ENCODE data around the gene ARAP1. TPM values are rescaled to one million over a fixed set of nuclear protein-coding genes. Genes with fewer than 3 reads are reported as not detected.

ARAP1 gene
- polyA plus RNA-seq, 1 donor (not counting 4 experiments of a cell fraction or from before 2014, with no cell fraction given): 32.8 TPM

DNA sequence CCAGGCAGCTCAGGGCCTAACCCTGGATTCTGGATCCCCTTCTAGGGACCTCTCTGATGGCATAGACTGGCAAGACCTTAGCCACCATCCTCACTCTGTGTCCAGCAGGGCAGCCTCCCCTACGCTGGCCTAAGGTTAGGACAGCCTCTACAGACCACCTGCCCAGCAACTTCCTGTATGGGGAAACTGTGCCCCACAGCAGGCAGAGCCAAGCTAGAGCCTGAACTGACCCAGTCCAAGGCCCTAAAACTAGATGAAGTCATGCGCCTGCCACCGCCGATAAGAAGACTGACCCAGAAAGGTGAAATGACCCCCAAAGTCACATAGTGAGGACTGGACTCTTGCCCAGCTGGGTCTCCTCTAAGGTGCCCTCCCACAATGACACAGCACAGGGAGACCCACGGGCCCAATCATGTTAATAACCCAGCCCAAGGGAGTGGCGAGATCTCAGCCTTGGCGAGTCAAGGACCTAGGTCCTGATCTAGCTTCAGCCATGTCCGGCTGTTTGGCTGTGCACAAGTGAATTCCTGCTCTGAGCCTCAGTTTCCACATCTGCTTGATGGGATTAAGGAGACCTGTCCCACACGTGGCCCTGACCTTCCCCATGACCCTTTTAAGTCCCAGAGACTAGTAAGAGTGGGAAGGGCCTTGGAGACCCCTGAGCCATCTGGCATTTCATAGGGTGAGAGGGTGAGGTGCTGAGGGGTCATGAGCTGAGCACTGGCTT lies 24.1 kb upstream of the ARAP1 start:
- Histone ChIP-seq H3K36me3 (ENCODE audit: control insufficient read depth in 2 of 2, extremely low read depth in 1 of 2, insufficient read depth in 2 of 2, low read length in 2 of 2) (peaks cover 0 to 5% of the 10 kb centered on the region in 2 experiments), H2AFZ (ENCODE audit: control insufficient read depth, low read length) (no peak overlapping the region), H3K79me2 (ENCODE audit: control insufficient read depth, insufficient read depth, low read length) (no peaks in the 10 kb centered on the region), H4K20me1 (ENCODE audit: control insufficient read depth, extremely low read depth, insufficient read depth, low read length) (no peaks in the 10 kb centered on the region), H3K9me1 (ENCODE audit: control insufficient read depth, extremely low read depth, insufficient read depth, low read length) (peaks cover 3% of the 10 kb centered on the region), H3K27me3 (ENCODE audit: control insufficient read depth, extremely low read depth, insufficient read depth, low read length) (no peaks in the 10 kb centered on the region), H3K4me2 (ENCODE audit: control insufficient read depth, extremely low read depth, insufficient read depth, low read depth, low read length) (no peak overlapping the region), H3K27ac (ENCODE audit: control insufficient read depth, insufficient read depth, low read length) (no peak overlapping the region), H3K9ac (ENCODE audit: control insufficient read depth, extremely low read depth, insufficient read depth, low read length) (no peak overlapping the region), H3K9me3 (ENCODE audit: control insufficient read depth, low read depth, low read length) (no peaks in the 10 kb centered on the region), H3K4me3 (ENCODE audit: control insufficient read depth in 2 of 3, extremely low read depth in 1 of 3, insufficient read depth in 2 of 3, low read depth in 1 of 3, low read length in 3 of 3) (no peak overlapping the region), H3K4me1 (ENCODE audit: control insufficient read depth, extremely low read depth, insufficient read depth, low read length) (peaks cover 45% of the 10 kb centered on the region)
- TF ChIP-seq EZH2 (IDR thresholded peaks at IDR 0.05; ENCODE audit: low read length): no peak
- DNase-seq (ENCODE audit: low read depth, low spot score): no peak
- dilution Hi-C loops (cut with MboI; ENCODE audit: extremely low pct_ligation_motif_present, low sequenced_read_pairs): no loop called here
- no peak for FAIRE-seq

DNA sequence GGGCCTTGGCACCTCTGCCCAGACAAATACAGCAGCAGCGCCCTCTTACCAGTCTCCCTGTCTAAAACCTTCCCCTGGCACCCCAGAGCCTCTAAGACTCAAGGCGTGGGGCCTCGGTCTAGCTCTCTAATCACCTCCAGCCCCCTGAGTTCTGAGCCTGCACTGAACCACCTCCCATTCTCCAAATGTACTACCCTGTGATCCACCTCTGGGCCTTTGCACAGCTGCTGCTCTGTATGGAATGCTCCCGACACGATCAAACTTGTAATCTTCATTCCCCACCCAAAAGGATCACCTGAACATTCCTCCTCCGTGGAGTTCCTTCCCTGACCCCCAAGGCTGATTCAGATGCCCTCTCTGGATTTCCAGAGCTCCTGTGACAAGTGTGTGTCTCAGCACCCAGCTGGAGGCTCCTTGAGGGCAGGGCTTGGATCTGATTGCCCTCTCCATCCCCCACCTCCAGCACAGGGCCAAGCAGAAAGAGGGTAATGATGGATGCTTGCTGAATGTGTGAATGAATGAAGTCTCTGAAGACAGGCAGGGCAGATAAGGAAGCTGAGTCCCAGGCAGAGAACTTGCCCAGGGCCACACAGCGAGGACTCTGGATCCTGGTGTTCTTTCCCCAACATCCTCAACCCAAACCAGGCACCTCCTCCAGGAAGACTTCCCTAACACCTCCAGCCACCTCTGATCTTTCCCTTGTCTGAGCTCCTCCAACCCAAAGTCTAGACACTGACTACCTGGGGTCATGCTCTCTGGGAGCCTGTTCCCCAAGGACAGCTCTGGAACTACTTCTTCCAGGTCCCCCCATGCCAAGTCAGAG lies 23.3 kb upstream of the ARAP1 start:
- Histone ChIP-seq H3K4me2 (ENCODE audit: control insufficient read depth, extremely low read depth, insufficient read depth, low read depth, low read length) (no peak overlapping the region), H3K79me2 (ENCODE audit: control insufficient read depth, insufficient read depth, low read length) (no peaks in the 10 kb centered on the region), H3K9me1 (ENCODE audit: control insufficient read depth, extremely low read depth, insufficient read depth, low read length) (peaks cover 3% of the 10 kb centered on the region), H3K27me3 (ENCODE audit: control insufficient read depth, extremely low read depth, insufficient read depth, low read length) (no peaks in the 10 kb centered on the region), H2AFZ (ENCODE audit: control insufficient read depth, low read length) (no peak overlapping the region), H3K36me3 (ENCODE audit: control insufficient read depth in 2 of 2, extremely low read depth in 1 of 2, insufficient read depth in 2 of 2, low read length in 2 of 2) (peaks cover 0 to 5% of the 10 kb centered on the region in 2 experiments), H3K27ac (ENCODE audit: control insufficient read depth, insufficient read depth, low read length) (no peak overlapping the region), H4K20me1 (ENCODE audit: control insufficient read depth, extremely low read depth, insufficient read depth, low read length) (no peaks in the 10 kb centered on the region), H3K9me3 (ENCODE audit: control insufficient read depth, low read depth, low read length) (no peaks in the 10 kb centered on the region), H3K9ac (ENCODE audit: control insufficient read depth, extremely low read depth, insufficient read depth, low read length) (no peak overlapping the region), H3K4me1 (ENCODE audit: control insufficient read depth, extremely low read depth, insufficient read depth, low read length) (peaks cover 41% of the 10 kb centered on the region), H3K4me3 (ENCODE audit: control insufficient read depth in 2 of 3, extremely low read depth in 1 of 3, insufficient read depth in 2 of 3, low read depth in 1 of 3, low read length in 3 of 3) (no peak overlapping the region)
- DNase-seq (ENCODE audit: low read depth, low spot score): no peak
- FAIRE-seq: no peak
- dilution Hi-C loops (cut with MboI; ENCODE audit: extremely low pct_ligation_motif_present, low sequenced_read_pairs): no loop called here
- no peak for TF ChIP-seq EZH2 (IDR thresholded peaks at IDR 0.05; ENCODE audit: low read length)

DNA sequence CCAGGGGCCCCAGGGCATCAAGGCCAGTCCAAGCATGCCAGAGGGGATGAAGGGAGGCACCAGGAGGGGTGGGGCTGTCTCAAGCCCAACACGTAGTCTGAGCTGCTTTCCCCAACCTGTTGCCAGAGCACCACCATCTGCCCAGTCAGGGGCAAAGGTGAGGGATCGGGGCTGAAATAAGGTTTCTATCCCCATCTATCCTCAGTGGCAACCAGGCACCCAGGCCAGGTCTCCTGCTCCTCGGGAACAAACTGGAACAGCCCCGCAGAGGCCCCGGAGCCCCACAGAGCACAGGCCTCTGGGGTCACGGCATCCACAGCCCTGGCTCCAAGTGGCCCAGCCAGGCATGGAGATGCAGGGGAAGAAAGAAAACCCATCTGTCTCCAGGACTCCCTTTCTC lies 22.3 kb upstream of the ARAP1 start:
- peaks cover 32% of the 10 kb centered on the region for H3K4me1 ChIP-seq (ENCODE audit: control insufficient read depth, extremely low read depth, insufficient read depth, low read length)
- H3K79me2 ChIP-seq (ENCODE audit: control insufficient read depth, insufficient read depth, low read length): no peaks in the 10 kb centered on the region
- dilution Hi-C loops (cut with MboI; ENCODE audit: extremely low pct_ligation_motif_present, low sequenced_read_pairs): no loop called here
- DNase-seq (ENCODE audit: low read depth, low spot score): no peak
- no peaks in the 10 kb centered on the region for H3K27me3 ChIP-seq (ENCODE audit: control insufficient read depth, extremely low read depth, insufficient read depth, low read length)
- H3K9me3 ChIP-seq (ENCODE audit: control insufficient read depth, low read depth, low read length): no peaks in the 10 kb centered on the region
- peaks cover 0 to 5% of the 10 kb centered on the region in 2 experiments for H3K36me3 ChIP-seq (ENCODE audit: control insufficient read depth in 2 of 2, extremely low read depth in 1 of 2, insufficient read depth in 2 of 2, low read length in 2 of 2)
- TF ChIP-seq EZH2 (IDR thresholded peaks at IDR 0.05; ENCODE audit: low read length): no peak
- TF ChIP-seq, protein P1, sequence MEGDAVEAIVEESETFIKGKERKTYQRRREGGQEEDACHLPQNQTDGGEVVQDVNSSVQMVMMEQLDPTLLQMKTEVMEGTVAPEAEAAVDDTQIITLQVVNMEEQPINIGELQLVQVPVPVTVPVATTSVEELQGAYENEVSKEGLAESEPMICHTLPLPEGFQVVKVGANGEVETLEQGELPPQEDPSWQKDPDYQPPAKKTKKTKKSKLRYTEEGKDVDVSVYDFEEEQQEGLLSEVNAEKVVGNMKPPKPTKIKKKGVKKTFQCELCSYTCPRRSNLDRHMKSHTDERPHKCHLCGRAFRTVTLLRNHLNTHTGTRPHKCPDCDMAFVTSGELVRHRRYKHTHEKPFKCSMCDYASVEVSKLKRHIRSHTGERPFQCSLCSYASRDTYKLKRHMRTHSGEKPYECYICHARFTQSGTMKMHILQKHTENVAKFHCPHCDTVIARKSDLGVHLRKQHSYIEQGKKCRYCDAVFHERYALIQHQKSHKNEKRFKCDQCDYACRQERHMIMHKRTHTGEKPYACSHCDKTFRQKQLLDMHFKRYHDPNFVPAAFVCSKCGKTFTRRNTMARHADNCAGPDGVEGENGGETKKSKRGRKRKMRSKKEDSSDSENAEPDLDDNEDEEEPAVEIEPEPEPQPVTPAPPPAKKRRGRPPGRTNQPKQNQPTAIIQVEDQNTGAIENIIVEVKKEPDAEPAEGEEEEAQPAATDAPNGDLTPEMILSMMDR (optimal IDR thresholded peaks at IDR 0.05 in 1 of 3, IDR thresholded peaks at IDR 0.05 in 1 of 3, conservative IDR thresholded peaks at IDR 0.05 in 1 of 3; ENCODE audit: extremely low read depth in 1 of 3, insufficient read depth in 2 of 3, low read length in 3 of 3): peak in 1 of 3 experiments; percentile 33
- no peak overlapping the region for H3K4me2 ChIP-seq (ENCODE audit: control insufficient read depth, extremely low read depth, insufficient read depth, low read depth, low read length)
- no peak overlapping the region for H3K4me3 ChIP-seq (ENCODE audit: control insufficient read depth in 2 of 3, extremely low read depth in 1 of 3, insufficient read depth in 2 of 3, low read depth in 1 of 3, low read length in 3 of 3)
- peaks cover 3% of the 10 kb centered on the region for H3K9me1 ChIP-seq (ENCODE audit: control insufficient read depth, extremely low read depth, insufficient read depth, low read length)
- H3K27ac ChIP-seq (ENCODE audit: control insufficient read depth, insufficient read depth, low read length): no peak overlapping the region
- no peak overlapping the region for H2AFZ ChIP-seq (ENCODE audit: control insufficient read depth, low read length)
- no peak for FAIRE-seq
- H4K20me1 ChIP-seq (ENCODE audit: control insufficient read depth, extremely low read depth, insufficient read depth, low read length): no peaks in the 10 kb centered on the region
- H3K9ac ChIP-seq (ENCODE audit: control insufficient read depth, extremely low read depth, insufficient read depth, low read length): no peak overlapping the region
